RWPE1 (cell line): ENCODE data around the gene CAPZA1.

Experiments used
- CTCF ChIA-PET: fragments of 350-600 bp; sonication (Branson Sonifier 250); formaldehyde crosslinking; extraction: SDS; loops from one replicate; lab custom pipeline; 2021; lab: Yijun Ruan, JAX
- POLR2A ChIA-PET: fragments of 400-600 bp; formaldehyde crosslinking; extraction: SDS; loops from one replicate; lab custom pipeline; 2020; ENCODE audit warnings: antibody characterized with exemption; ENCODE audit not compliant: low non-redundant PET; lab: Yijun Ruan, JAX
- DNase-seq: peaks from one replicate; pipeline ENCODE4 v3.0.0; 2012; ENCODE audit warnings: low spot score
- H3K27ac ChIP-seq: fragments of 450-650 bp; 2 replicates; pipeline ENCODE4 v1.5.1; 2017
- CTCF ChIP-seq: fragments of 450-650 bp; conservative IDR thresholded peaks from 2 replicates; pipeline ENCODE4 v1.5.1; 2017; ENCODE audit warnings: low read depth, mild to moderate bottlenecking

Gene CAPZA1

GRCh38 chr1:112589766-112590165 lies 29.9 kb upstream of the CAPZA1 start:
- H3K27ac ChIP-seq, result no peak overlapping the region
- DNase-seq, result no peak
- CTCF ChIA-PET, result interaction anchor here (0.5 kb wide), 1 partner anchor 9 kb away, joined by 3 read pairs; no protein-coding TSS in a partner anchor
- no peak for TF ChIP-seq CTCF
- POLR2A ChIA-PET, result no interaction called here

- DNase-seq, result no peak
- no peak for TF ChIP-seq CTCF
- POLR2A ChIA-PET, result no interaction called here
- H3K27ac ChIP-seq, result no peak overlapping the region
- CTCF ChIA-PET, result no interaction called here
Observed at GRCh38 chr1:112594208-112594876, 25.3 kb upstream of the CAPZA1 start.

GRCh38 chr1:112599477-112599876 lies 20.2 kb upstream of the CAPZA1 start:
- TF ChIP-seq CTCF, result no peak
- ChIA-PET POLR2A (no interaction called here), CTCF (no interaction called here)
- DNase-seq, result no peak
- H3K27ac ChIP-seq, result no peak overlapping the region

GRCh38 chr1:112603012-112603411 lies 16.6 kb upstream of the CAPZA1 start:
- no peak overlapping the region for H3K27ac ChIP-seq
- ChIA-PET POLR2A (no interaction called here), CTCF (interaction anchor here (1.0 to 1.3 kb wide), 2 partner anchors 101 to 105 kb away, joined by 3 read pairs; no protein-coding TSS in a partner anchor)
- DNase-seq, result no peak
- TF ChIP-seq CTCF, result no peak

- H3K27ac ChIP-seq, result no peak overlapping the region
- ChIA-PET POLR2A (no interaction called here), CTCF (interaction anchor here (1.0 to 1.3 kb wide), 2 partner anchors 101 to 105 kb away, joined by 3 read pairs; no protein-coding TSS in a partner anchor)
- no peak for TF ChIP-seq CTCF
- no peak for DNase-seq
Observed at GRCh38 chr1:112603541-112603940, 16.1 kb upstream of the CAPZA1 start.

- peak; percentile 57 for DNase-seq
- ChIA-PET POLR2A (no interaction called here), CTCF (interaction anchor here (0.7 kb wide), 1 partner anchor 57 kb away, joined by 3 read pairs; no protein-coding TSS in a partner anchor)
- H3K27ac ChIP-seq, result peak overlapping the region; percentile 67
- no peak for TF ChIP-seq CTCF
Observed at GRCh38 chr1:112605633-112606327, 13.9 kb upstream of the CAPZA1 start.
